ENCODE results near the gene PHF5A. TPM values are rescaled to one million over a fixed set of nuclear protein-coding genes. Genes with fewer than 3 reads are reported as not detected.

The PHF5A gene
- total and polyA plus RNA-seq, 4 donors = 15.8 to 31.7 (median 23.2) TPM

DNA sequence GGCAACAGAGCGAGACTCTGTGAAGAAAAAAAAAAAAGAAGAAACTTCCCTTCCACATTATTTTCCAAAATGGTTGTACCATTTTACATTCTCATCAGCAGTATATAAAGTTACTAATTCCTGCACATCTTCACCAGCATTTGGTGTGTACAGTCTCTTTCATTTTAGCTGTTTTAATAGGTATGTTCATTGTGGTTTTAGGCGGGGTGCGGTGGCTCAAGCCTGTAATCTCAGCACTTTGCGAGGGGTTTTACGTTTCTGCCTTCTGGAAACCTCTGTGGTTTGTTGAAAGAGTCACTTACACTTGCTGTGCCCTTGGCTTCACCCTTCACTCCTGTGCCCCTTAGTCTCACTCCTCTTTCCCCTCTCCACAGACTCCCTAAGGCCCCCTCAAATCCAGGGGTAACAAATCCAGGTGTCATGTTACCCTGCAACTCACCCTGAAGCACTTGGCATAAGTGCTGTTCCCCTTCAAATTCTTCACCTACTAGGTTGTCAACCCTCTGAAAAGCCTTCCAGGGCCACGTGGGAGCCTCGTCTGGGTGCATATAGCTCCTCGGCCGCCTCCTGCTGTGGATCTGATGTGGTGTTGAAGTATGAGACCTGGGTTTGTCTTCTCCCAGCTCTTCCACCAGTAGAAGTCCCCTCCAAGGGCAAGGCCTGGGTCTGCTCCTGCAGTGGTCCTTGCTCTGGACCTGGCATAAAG is 42.7 kb downstream of the PHF5A start (continued):
- TF ChIP-seq RAD21 (IDR thresholded peaks at IDR 0.05) = no peak
- TF ChIP-seq FOXA2 (IDR thresholded peaks at IDR 0.05) = no peak
- no peak for TF ChIP-seq SP1 (IDR thresholded peaks at IDR 0.05)
- no peak for TF ChIP-seq FOXA1 (IDR thresholded peaks at IDR 0.05)
- no peak for TF ChIP-seq YY1 (IDR thresholded peaks at IDR 0.05)
- TF ChIP-seq RXRA (IDR thresholded peaks at IDR 0.05) = no peak
- TF ChIP-seq NR2F2 (IDR thresholded peaks at IDR 0.05) = no peak
- no peak for TF ChIP-seq EGR1 (IDR thresholded peaks at IDR 0.05; ENCODE audit: low read depth in 2 of 2)
- no peak for TF ChIP-seq TAF1 (conservative IDR thresholded peaks at IDR 0.05)
- TF ChIP-seq, protein P1, sequence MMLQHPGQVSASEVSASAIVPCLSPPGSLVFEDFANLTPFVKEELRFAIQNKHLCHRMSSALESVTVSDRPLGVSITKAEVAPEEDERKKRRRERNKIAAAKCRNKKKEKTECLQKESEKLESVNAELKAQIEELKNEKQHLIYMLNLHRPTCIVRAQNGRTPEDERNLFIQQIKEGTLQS (IDR thresholded peaks at IDR 0.05) = no peak
- TF ChIP-seq, protein P2, sequence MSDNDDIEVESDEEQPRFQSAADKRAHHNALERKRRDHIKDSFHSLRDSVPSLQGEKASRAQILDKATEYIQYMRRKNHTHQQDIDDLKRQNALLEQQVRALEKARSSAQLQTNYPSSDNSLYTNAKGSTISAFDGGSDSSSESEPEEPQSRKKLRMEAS (IDR thresholded peaks at IDR 0.05) = no peak

DNA sequence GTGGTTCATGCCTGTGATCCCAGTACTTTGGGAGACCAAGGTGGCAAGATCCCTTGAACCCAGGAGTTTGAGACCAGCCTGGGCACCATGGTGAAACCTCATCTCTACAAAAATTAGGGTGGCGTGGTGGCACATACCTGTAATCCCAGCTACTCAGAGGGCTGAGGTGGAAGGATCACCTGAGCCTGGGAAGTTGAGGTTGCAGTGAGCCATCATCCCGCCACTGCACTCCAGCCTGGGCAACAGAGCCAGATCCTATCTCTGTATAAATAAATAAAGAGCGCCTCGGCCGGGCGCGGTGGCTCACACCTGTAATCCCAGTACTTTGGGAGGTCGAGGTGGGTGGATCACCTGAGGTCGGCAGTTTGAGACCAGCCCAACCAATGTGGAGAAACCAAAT is 49.8 kb downstream of the PHF5A start:
- peak overlapping the region in 1 of 2 donors; percentile 90 for H3K27ac ChIP-seq (ENCODE audit: low read depth in 1 of 2, low read length in 2 of 2)
- TF ChIP-seq NR2F2 (IDR thresholded peaks at IDR 0.05) (no peak), RXRA (IDR thresholded peaks at IDR 0.05) (no peak), YY1 (IDR thresholded peaks at IDR 0.05) (no peak), SP1 (IDR thresholded peaks at IDR 0.05) (no peak), HNF4A (conservative IDR thresholded peaks at IDR 0.05) (no peak)
- TF ChIP-seq, protein P2 (IDR thresholded peaks at IDR 0.05) = no peak
- no peak overlapping the region for H3K4me3 ChIP-seq (ENCODE audit: low read depth in 1 of 3, low read length in 3 of 3)
- H3K9ac ChIP-seq (ENCODE audit: low read depth in 1 of 2, low read length in 2 of 2) = no peak overlapping the region
- no peaks in the 10 kb centered on the region for H3K9me3 ChIP-seq (ENCODE audit: control insufficient read depth in 4 of 4, low read length in 3 of 4)
- peaks cover 0 to 5% (median 0%) of the 10 kb centered on the region in 4 donors for H3K36me3 ChIP-seq (ENCODE audit: control insufficient read depth in 4 of 4, insufficient read depth in 3 of 4, low read depth in 1 of 4, low read length in 3 of 4)
- no peaks in the 10 kb centered on the region for H3K27me3 ChIP-seq (ENCODE audit: control insufficient read depth in 4 of 4, insufficient read depth in 4 of 4, low read length in 3 of 4)
- H3K4me1 ChIP-seq (ENCODE audit: control insufficient read depth in 4 of 4, insufficient read depth in 4 of 4, low read length in 3 of 4) = peaks cover 12 to 43% (median 34%) of the 10 kb centered on the region in 4 donors
- WGBS = 63% methylated on average over 9 of the region's 9 CpGs
- no peak for DNase-seq (ENCODE audit: low spot score)

DNA sequence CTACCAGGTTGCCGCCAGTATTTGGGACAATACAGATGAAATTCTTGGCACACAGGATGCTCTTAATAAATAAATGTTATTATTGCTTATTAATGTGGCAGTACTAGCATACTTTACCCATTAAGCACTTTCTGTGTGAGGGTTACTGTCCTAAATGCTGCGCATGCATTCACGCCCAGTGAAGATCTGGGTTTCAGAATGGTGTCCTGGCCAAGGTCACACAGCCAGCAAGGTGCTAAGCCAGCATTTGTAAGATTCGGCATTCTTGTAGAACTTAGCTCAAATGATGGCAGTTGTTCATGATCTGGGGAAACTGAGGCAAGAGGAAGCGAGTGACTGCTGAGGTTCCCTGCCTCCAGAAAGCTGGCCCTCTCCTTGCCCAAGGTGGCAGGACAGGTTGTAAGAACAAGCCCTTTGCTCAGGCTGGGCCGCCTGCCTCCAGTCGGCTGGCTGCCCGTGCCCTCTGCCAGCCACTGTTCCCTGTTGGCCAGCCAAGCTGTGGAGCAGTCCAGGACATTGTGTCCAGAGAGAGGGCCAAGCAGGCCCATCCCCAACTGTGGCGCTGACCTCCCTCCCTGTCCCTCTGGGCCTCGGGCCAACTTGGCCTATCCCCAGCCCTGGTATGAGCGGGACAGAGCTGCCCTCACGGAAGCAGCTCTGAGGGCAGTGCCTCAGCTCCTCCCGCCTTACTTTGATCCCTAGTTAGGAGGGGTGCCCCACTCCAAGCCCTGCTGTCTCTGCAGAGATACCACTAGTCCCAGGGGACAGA is 50.7 kb downstream of the PHF5A start:
- WGBS = 25% methylated on average over 13 of the region's 13 CpGs
- no peak overlapping the region for H3K4me3 ChIP-seq (ENCODE audit: low read depth in 1 of 3, low read length in 3 of 3)
- H3K27me3 ChIP-seq (ENCODE audit: control insufficient read depth in 4 of 4, insufficient read depth in 4 of 4, low read length in 3 of 4) = no peaks in the 10 kb centered on the region
- peak; percentile 51 for DNase-seq (ENCODE audit: low spot score)
- H3K9ac ChIP-seq (ENCODE audit: low read depth in 1 of 2, low read length in 2 of 2) = peak overlapping the region in 1 of 2 donors; percentile 2
- no peaks in the 10 kb centered on the region for H3K36me3 ChIP-seq (ENCODE audit: control insufficient read depth in 4 of 4, insufficient read depth in 3 of 4, low read depth in 1 of 4, low read length in 3 of 4)
- H3K4me1 ChIP-seq (ENCODE audit: control insufficient read depth in 4 of 4, insufficient read depth in 4 of 4, low read length in 3 of 4) = peaks cover 13 to 43% (median 35%) of the 10 kb centered on the region in 4 donors
- H3K27ac ChIP-seq (ENCODE audit: low read depth in 1 of 2, low read length in 2 of 2) = peak overlapping the region; percentile 70 to 90
- H3K9me3 ChIP-seq (ENCODE audit: control insufficient read depth in 4 of 4, low read length in 3 of 4) = no peaks in the 10 kb centered on the region
- TF ChIP-seq GABPA (IDR thresholded peaks at IDR 0.05 in 1 of 2, conservative IDR thresholded peaks at IDR 0.05 in 1 of 2) = peak in 1 of 2 donors; percentile 67
- peak; percentile 88 to 94 for TF ChIP-seq HNF4A (conservative IDR thresholded peaks at IDR 0.05)
- TF ChIP-seq, protein P3, sequence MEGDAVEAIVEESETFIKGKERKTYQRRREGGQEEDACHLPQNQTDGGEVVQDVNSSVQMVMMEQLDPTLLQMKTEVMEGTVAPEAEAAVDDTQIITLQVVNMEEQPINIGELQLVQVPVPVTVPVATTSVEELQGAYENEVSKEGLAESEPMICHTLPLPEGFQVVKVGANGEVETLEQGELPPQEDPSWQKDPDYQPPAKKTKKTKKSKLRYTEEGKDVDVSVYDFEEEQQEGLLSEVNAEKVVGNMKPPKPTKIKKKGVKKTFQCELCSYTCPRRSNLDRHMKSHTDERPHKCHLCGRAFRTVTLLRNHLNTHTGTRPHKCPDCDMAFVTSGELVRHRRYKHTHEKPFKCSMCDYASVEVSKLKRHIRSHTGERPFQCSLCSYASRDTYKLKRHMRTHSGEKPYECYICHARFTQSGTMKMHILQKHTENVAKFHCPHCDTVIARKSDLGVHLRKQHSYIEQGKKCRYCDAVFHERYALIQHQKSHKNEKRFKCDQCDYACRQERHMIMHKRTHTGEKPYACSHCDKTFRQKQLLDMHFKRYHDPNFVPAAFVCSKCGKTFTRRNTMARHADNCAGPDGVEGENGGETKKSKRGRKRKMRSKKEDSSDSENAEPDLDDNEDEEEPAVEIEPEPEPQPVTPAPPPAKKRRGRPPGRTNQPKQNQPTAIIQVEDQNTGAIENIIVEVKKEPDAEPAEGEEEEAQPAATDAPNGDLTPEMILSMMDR (IDR thresholded peaks at IDR 0.05; ENCODE audit: low read depth, low read length, missing input control) = no peak
- TF ChIP-seq, protein P4, sequence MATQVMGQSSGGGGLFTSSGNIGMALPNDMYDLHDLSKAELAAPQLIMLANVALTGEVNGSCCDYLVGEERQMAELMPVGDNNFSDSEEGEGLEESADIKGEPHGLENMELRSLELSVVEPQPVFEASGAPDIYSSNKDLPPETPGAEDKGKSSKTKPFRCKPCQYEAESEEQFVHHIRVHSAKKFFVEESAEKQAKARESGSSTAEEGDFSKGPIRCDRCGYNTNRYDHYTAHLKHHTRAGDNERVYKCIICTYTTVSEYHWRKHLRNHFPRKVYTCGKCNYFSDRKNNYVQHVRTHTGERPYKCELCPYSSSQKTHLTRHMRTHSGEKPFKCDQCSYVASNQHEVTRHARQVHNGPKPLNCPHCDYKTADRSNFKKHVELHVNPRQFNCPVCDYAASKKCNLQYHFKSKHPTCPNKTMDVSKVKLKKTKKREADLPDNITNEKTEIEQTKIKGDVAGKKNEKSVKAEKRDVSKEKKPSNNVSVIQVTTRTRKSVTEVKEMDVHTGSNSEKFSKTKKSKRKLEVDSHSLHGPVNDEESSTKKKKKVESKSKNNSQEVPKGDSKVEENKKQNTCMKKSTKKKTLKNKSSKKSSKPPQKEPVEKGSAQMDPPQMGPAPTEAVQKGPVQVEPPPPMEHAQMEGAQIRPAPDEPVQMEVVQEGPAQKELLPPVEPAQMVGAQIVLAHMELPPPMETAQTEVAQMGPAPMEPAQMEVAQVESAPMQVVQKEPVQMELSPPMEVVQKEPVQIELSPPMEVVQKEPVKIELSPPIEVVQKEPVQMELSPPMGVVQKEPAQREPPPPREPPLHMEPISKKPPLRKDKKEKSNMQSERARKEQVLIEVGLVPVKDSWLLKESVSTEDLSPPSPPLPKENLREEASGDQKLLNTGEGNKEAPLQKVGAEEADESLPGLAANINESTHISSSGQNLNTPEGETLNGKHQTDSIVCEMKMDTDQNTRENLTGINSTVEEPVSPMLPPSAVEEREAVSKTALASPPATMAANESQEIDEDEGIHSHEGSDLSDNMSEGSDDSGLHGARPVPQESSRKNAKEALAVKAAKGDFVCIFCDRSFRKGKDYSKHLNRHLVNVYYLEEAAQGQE (IDR thresholded peaks at IDR 0.05) = peak; percentile 86
- TF ChIP-seq, protein P5, sequence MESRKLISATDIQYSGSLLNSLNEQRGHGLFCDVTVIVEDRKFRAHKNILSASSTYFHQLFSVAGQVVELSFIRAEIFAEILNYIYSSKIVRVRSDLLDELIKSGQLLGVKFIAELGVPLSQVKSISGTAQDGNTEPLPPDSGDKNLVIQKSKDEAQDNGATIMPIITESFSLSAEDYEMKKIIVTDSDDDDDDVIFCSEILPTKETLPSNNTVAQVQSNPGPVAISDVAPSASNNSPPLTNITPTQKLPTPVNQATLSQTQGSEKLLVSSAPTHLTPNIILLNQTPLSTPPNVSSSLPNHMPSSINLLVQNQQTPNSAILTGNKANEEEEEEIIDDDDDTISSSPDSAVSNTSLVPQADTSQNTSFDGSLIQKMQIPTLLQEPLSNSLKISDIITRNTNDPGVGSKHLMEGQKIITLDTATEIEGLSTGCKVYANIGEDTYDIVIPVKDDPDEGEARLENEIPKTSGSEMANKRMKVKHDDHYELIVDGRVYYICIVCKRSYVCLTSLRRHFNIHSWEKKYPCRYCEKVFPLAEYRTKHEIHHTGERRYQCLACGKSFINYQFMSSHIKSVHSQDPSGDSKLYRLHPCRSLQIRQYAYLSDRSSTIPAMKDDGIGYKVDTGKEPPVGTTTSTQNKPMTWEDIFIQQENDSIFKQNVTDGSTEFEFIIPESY (IDR thresholded peaks at IDR 0.05) = peak; percentile 91
- no peak for TF ChIP-seq TAF1 (conservative IDR thresholded peaks at IDR 0.05)
- peak; percentile 49 for TF ChIP-seq FOXA2 (IDR thresholded peaks at IDR 0.05)
- TF ChIP-seq, protein P1 (IDR thresholded peaks at IDR 0.05) = peak; percentile 26
- peak; percentile 92 for TF ChIP-seq YY1 (IDR thresholded peaks at IDR 0.05)
- peak; percentile 99 for TF ChIP-seq RXRA (IDR thresholded peaks at IDR 0.05)
- TF ChIP-seq NR2F2 (IDR thresholded peaks at IDR 0.05) = peak; percentile 94
- peak; percentile 74 for TF ChIP-seq FOXA1 (IDR thresholded peaks at IDR 0.05)
- TF ChIP-seq JUND (IDR thresholded peaks at IDR 0.05) = peak; percentile 73 to 83
- peak; percentile 50 to 72 for TF ChIP-seq RAD21 (IDR thresholded peaks at IDR 0.05)
- TF ChIP-seq SP1 (IDR thresholded peaks at IDR 0.05) = peak; percentile 100
- TF ChIP-seq, protein P2 (IDR thresholded peaks at IDR 0.05) = peak; percentile 91
- peak in 1 of 2 donors; percentile 11 for TF ChIP-seq EGR1 (IDR thresholded peaks at IDR 0.05; ENCODE audit: low read depth in 2 of 2)

Measured in liver (tissue), 9 donors.